Epithelial cell of esophagus (primary cell): ENCODE results near the gene PDZRN3.

Experiments
- DNase-seq: peaks from one replicate; pipeline ENCODE4 v3.0.0; 2010; ENCODE audit warnings: low read depth
- H3K4me3 ChIP-seq: 2 replicates; pipeline ENCODE4 v1.5.1; 2011; ENCODE audit warnings: mild to moderate bottlenecking, low read length, control low read depth
- CTCF ChIP-seq: IDR thresholded peaks from 2 replicates; pipeline ENCODE4 v1.5.1; 2011; ENCODE audit warnings: low read depth, mild to moderate bottlenecking, low read length, control low read depth, inconsistent platforms; ENCODE audit not compliant: insufficient read depth; ENCODE audit errors: missing control alignments

PDZRN3 gene

GRCh38 chr3:73352841-73353645 lies 271.7 kb downstream of the PDZRN3 start:
- no peak for TF ChIP-seq CTCF
- no peak overlapping the region for H3K4me3 ChIP-seq
- DNase-seq = no peak

- DNase-seq = no peak
- no peak for TF ChIP-seq CTCF
- H3K4me3 ChIP-seq = no peak overlapping the region
Measured at GRCh38 chr3:73351423-73352071, 273.2 kb downstream of the PDZRN3 start.

- H3K4me3 ChIP-seq = no peak overlapping the region
- DNase-seq = no peak
- TF ChIP-seq CTCF = no peak
Measured at GRCh38 chr3:73350996-73351395, 273.7 kb downstream of the PDZRN3 start.

- H3K4me3 ChIP-seq = no peak overlapping the region
- no peak for DNase-seq
- no peak for TF ChIP-seq CTCF
Measured at GRCh38 chr3:73349657-73350056, 275.1 kb downstream of the PDZRN3 start.

- no peak for TF ChIP-seq CTCF
- H3K4me3 ChIP-seq = no peak overlapping the region
- no peak for DNase-seq
Measured at GRCh38 chr3:73342077-73342476, 282.7 kb downstream of the PDZRN3 start.

- TF ChIP-seq CTCF = no peak
- H3K4me3 ChIP-seq = no peak overlapping the region
- no peak for DNase-seq
Measured at GRCh38 chr3:73341272-73341935, 283.3 kb downstream of the PDZRN3 start.
